Measurements from ENCODE around the gene CCDC158. TPM values are rescaled to one million over a fixed set of nuclear protein-coding genes. Genes with fewer than 3 reads are reported as not detected.
A peak's percentile ranks its signal among the peaks of the same experiment; 100 is the strongest.

Gene CCDC158
- total and polyA plus RNA-seq, 2 experiments from 2014 or later: 0.21 to 0.27 TPM

- no peak overlapping the region for H3K27ac ChIP-seq (ENCODE audit: low read depth)
Observed at GRCh38 chr4:76448211-76448610, 27.3 kb upstream of the CCDC158 start.

More at GRCh38 chr4:76448211-76448610, 27.3 kb upstream of the CCDC158 start:
- H2AFZ ChIP-seq: 0 out of 2 replicates have a peak overlapping the region, but pooled peaks have one; percentile 44
- TF ChIP-seq REST (IDR thresholded peaks at IDR 0.05; ENCODE audit: unreplicated experiment): no peak
- TF ChIP-seq, protein P1, sequence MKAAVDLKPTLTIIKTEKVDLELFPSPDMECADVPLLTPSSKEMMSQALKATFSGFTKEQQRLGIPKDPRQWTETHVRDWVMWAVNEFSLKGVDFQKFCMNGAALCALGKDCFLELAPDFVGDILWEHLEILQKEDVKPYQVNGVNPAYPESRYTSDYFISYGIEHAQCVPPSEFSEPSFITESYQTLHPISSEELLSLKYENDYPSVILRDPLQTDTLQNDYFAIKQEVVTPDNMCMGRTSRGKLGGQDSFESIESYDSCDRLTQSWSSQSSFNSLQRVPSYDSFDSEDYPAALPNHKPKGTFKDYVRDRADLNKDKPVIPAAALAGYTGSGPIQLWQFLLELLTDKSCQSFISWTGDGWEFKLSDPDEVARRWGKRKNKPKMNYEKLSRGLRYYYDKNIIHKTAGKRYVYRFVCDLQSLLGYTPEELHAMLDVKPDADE (IDR thresholded peaks at IDR 0.05): no peak
- no peak for TF ChIP-seq EZH2phosphoT487 (IDR thresholded peaks at IDR 0.05; ENCODE audit: unreplicated experiment)
- TF ChIP-seq, protein P2, sequence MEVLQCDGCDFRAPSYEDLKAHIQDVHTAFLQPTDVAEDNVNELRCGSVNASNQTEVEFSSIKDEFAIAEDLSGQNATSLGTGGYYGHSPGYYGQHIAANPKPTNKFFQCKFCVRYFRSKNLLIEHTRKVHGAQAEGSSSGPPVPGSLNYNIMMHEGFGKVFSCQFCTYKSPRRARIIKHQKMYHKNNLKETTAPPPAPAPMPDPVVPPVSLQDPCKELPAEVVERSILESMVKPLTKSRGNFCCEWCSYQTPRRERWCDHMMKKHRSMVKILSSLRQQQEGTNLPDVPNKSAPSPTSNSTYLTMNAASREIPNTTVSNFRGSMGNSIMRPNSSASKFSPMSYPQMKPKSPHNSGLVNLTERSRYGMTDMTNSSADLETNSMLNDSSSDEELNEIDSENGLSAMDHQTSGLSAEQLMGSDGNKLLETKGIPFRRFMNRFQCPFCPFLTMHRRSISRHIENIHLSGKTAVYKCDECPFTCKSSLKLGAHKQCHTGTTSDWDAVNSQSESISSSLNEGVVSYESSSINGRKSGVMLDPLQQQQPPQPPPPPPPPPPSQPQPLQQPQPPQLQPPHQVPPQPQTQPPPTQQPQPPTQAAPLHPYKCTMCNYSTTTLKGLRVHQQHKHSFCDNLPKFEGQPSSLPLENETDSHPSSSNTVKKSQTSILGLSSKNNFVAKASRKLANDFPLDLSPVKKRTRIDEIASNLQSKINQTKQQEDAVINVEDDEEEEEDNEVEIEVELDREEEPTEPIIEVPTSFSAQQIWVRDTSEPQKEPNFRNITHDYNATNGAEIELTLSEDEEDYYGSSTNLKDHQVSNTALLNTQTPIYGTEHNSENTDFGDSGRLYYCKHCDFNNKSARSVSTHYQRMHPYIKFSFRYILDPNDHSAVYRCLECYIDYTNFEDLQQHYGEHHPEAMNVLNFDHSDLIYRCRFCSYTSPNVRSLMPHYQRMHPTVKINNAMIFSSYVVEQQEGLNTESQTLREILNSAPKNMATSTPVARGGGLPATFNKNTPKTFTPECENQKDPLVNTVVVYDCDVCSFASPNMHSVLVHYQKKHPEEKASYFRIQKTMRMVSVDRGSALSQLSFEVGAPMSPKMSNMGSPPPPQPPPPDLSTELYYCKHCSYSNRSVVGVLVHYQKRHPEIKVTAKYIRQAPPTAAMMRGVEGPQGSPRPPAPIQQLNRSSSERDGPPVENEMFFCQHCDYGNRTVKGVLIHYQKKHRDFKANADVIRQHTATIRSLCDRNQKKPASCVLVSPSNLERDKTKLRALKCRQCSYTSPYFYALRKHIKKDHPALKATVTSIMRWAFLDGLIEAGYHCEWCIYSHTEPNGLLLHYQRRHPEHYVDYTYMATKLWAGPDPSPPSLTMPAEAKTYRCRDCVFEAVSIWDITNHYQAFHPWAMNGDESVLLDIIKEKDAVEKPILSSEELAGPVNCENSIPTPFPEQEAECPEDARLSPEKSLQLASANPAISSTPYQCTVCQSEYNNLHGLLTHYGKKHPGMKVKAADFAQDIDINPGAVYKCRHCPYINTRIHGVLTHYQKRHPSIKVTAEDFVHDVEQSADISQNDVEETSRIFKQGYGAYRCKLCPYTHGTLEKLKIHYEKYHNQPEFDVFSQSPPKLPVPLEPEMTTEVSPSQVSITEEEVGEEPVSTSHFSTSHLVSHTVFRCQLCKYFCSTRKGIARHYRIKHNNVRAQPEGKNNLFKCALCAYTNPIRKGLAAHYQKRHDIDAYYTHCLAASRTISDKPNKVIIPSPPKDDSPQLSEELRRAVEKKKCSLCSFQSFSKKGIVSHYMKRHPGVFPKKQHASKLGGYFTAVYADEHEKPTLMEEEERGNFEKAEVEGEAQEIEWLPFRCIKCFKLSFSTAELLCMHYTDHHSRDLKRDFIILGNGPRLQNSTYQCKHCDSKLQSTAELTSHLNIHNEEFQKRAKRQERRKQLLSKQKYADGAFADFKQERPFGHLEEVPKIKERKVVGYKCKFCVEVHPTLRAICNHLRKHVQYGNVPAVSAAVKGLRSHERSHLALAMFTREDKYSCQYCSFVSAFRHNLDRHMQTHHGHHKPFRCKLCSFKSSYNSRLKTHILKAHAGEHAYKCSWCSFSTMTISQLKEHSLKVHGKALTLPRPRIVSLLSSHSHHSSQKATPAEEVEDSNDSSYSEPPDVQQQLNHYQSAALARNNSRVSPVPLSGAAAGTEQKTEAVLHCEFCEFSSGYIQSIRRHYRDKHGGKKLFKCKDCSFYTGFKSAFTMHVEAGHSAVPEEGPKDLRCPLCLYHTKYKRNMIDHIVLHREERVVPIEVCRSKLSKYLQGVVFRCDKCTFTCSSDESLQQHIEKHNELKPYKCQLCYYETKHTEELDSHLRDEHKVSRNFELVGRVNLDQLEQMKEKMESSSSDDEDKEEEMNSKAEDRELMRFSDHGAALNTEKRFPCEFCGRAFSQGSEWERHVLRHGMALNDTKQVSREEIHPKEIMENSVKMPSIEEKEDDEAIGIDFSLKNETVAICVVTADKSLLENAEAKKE (CRISPR knock-in tag; IDR thresholded peaks at IDR 0.05): no peak
- H3K79me2 ChIP-seq (replicated peaks; ENCODE audit: insufficient read depth): no peaks in the 10 kb centered on the region
- no peaks in the 10 kb centered on the region for H3K9me2 ChIP-seq (ENCODE audit: insufficient read depth)
- ATAC-seq: no peak
- no peaks in the 10 kb centered on the region for H3K36me3 ChIP-seq (ENCODE audit: insufficient read depth)
- Mint-ChIP-seq H3K4me3 (no peak overlapping the region), H3K36me3 (ENCODE audit: low read depth) (no peaks in the 10 kb centered on the region), H3K27me3 (ENCODE audit: insufficient read depth, low read depth, poor library complexity) (peaks cover 3% of the 10 kb centered on the region), H3K4me1 (peaks cover 23% of the 10 kb centered on the region), H3K9me3 (no peaks in the 10 kb centered on the region), H3K27ac (no peak overlapping the region)
- H3K27me3 ChIP-seq (ENCODE audit: insufficient read depth): no peaks in the 10 kb centered on the region
- no peak overlapping the region for H3K4me2 ChIP-seq
- no peak for DNase-seq (ENCODE audit: low spot score)
- no peaks in the 10 kb centered on the region for H3F3A ChIP-seq (replicated peaks; ENCODE audit: low read depth)
- peaks cover 8% of the 10 kb centered on the region for H3K4me1 ChIP-seq (ENCODE audit: insufficient read depth)
- H4K20me1 ChIP-seq (replicated peaks; ENCODE audit: insufficient read depth): no peaks in the 10 kb centered on the region
- H3K4me3 ChIP-seq: no peak overlapping the region
